Epithelial cell of proximal tubule (primary cell): Measurements from ENCODE around the gene CDK18. TPM values are rescaled to one million over a fixed set of nuclear protein-coding genes. Genes with fewer than 3 reads are reported as not detected.

Experiments used
- DNase-seq: peaks from one replicate; pipeline ENCODE4 v3.0.0-alpha.2; 2011; ENCODE audit warnings: low read depth
- H3K4me3 ChIP-seq: 2 replicates; pipeline ENCODE4 v1.5.1; 2011; ENCODE audit warnings: low read depth, mild to moderate bottlenecking, low read length
- total RNA-seq: library from RNA; depleted of rRNA; stranded (reverse); fragments of >200 nt; gene quantifications from 2 replicates; pipeline ENCODE4 v1.2.3, GENCODE V29; 2015
- TF ChIP-seq, protein P1 (sequence below): conservative IDR thresholded peaks from 2 replicates; pipeline ENCODE4 v1.5.1; 2012; ENCODE audit warnings: low read depth, mild to moderate bottlenecking, low read length

Gene CDK18
- total RNA-seq, 1 donor from 2014 or later, result 17.3 TPM

DNA sequence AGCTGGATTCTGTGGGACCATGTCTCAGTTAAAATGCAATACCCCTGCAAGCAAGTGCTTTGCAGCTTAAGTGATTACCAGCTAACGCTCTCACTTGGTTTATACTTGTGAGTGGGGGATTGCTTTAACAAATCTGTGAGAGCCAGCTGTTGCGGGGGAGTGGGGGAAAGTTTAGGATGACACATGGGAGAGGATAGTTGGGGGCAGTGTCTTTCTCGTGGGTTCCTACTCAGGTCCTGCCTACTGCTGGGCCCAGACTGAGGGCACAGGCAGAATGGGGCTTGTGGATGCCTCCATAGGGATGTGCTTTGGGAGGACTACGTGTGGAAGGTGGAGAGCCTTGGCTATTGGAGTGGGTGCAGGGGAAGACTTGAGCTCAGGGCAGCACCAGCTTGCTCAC is 67.3 kb downstream of the CDK18 start:
- no peak for DNase-seq
- TF ChIP-seq, protein P1, sequence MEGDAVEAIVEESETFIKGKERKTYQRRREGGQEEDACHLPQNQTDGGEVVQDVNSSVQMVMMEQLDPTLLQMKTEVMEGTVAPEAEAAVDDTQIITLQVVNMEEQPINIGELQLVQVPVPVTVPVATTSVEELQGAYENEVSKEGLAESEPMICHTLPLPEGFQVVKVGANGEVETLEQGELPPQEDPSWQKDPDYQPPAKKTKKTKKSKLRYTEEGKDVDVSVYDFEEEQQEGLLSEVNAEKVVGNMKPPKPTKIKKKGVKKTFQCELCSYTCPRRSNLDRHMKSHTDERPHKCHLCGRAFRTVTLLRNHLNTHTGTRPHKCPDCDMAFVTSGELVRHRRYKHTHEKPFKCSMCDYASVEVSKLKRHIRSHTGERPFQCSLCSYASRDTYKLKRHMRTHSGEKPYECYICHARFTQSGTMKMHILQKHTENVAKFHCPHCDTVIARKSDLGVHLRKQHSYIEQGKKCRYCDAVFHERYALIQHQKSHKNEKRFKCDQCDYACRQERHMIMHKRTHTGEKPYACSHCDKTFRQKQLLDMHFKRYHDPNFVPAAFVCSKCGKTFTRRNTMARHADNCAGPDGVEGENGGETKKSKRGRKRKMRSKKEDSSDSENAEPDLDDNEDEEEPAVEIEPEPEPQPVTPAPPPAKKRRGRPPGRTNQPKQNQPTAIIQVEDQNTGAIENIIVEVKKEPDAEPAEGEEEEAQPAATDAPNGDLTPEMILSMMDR, result no peak

DNA sequence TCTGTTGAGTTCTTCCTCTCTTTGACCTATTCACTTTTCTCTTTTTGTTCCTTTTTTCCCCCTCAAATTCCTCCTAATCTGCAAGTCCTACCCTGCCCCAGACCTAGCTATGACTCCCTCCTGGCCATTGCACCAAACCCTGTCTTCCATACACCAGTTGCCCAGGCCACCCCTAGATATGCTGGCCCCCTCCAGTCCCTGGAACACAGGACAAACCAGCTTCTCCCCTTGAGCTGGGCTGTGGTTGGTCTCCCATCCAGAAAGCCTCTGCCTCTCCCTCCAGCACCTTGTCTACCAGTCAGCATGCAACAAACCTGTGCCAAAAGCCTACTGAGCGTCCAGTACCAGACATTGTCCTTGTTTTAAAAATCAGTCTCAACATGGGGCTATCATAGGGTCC is 68.0 kb downstream of the CDK18 start:
- TF ChIP-seq, protein P1, result no peak
- no peak overlapping the region for H3K4me3 ChIP-seq
- no peak for DNase-seq

More for the DNA sequence above, 67.3 kb downstream of the CDK18 start:
- H3K4me3 ChIP-seq, result no peak overlapping the region

DNA sequence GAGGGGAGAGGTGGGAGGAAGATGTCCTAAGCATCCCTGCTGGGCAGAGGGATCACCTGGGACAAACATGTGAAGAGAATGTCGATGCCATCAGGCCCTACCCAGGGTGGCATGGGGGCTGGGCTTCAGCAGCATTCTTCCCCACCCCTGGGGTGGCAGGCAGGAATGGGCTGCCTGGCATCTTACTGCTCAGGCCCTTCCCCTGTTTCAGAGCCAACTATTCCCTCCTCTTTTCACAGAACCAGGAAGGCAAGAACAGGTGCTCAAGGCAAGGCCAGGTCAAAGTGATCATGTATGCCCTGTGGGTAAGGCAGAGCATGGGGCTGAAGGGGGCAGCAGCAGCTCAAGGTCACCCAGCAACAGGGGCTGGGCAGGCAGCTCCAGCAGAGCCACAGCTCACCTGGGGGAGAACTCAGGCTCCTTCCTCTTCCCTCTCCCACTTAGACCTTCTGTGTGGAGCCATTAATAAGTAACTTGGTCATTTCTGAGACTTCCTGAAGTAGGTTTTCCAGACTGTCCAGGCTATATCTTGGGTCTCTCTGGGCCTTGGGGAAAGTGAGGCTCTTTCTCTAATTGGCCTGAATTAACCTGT is 70.9 kb downstream of the CDK18 start:
- TF ChIP-seq, protein P1, result no peak
- no peak for DNase-seq
- H3K4me3 ChIP-seq, result no peak overlapping the region

DNA sequence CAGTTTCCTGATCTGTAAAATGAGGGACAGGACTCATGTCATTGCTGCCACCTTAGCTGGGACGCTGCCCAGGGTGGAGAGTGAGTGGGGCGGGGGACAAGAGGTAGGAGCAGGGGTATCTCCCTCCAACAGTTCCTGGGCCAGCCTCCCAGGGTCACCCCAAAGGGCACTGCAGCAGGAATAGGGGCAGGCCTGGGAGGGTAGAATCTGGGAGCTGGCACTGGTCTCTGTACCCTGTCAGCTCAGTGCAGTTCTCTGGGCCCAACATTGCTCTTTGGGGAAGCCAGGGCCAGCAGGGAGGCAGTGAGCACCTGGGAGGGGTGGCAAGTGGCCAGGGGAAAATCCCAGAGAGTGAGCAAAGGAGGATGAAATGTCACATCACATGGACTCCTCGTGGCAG is 71.5 kb downstream of the CDK18 start:
- DNase-seq, result no peak
- TF ChIP-seq, protein P1, result no peak
- no peak overlapping the region for H3K4me3 ChIP-seq

DNA sequence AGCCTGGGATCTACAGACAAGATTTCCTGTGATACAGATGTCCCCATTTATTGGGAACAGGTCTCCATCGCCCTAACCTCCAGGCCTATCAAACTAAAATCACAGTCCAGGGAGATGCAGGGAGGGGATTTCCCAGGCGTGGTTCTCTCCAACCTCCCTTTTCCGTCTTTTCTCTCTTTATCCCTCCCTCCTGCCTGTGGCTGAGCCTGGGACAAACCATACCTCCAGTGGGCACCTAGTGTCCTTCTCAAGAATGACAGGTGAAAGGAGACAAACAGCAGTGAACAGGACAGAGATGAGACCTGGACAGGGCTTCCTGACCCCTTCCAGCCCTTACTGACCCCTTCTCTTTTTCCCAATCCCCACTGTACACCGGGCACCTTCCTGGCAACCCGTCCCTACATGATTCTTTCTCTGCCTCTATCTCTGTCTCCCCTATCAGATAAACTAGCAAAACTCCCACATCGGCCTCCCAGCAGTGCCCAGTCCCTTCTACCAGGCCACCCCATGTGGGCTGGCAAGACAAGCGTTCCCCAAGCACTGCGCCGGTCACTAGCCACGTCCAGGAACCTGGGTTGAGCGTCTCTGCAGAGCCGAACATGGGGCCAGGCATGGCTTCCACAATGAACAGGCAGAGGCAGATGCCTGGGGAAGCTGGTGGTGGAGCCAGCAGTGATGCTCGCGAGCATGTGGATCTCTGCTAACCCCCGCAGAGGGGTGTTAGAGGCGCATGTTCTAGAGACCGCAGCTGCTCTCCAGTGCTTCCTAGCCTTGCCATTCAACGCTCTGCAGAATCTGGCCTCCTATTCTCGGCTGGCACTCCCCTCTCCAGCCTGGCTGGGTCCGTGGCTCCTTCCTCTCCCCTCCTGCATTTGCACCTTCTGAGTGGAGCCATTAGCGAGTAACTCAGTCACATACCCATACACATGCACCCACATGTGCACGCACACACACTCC is 72.6 kb downstream of the CDK18 start:
- TF ChIP-seq, protein P1, result peak; percentile 5
- no peak for DNase-seq
- H3K4me3 ChIP-seq, result no peak overlapping the region

DNA sequence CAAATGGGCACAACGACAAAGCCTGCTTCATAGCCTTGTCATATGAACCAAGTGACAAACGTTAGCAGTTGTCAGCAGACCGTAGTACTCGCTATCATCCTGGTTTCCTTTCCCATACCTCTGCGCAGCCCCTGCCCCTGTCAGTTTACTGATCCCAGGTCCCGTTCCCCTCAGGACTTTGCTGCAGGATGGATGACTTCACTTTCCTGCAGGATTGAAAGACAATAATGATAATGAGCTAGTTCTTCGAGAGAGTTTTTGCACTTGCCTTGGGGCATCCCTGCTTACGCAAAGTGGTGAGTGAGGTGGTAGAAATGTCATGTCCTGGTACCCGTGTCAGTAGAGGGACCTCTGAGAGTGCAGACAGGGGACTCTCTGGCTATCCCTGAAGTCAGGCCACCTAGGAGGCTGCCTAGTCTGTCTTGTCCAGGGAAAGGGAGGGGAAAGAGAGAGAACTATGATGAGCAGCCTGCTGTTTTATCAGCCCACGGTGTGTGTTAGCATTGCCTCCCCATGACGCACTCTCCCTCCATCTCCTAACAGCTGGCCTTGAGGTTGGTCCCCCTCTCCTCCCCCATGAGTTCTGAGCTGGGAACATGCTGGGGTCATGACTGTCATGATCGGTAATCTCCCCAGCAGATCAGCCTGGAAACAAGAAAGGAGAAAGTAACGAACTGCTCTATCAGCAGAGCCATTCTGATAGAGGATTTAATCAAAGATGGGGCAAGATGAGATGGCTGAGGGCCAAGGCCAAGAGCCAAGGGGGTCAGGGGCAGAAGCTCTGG is 73.6 kb downstream of the CDK18 start:
- no peak for DNase-seq
- TF ChIP-seq, protein P1, result no peak
- H3K4me3 ChIP-seq, result no peak overlapping the region
